Uterus (tissue), 4 donors: ENCODE data around the gene STX11. TPM values are rescaled to one million over a fixed set of nuclear protein-coding genes. Genes with fewer than 3 reads are reported as not detected.
A peak's percentile ranks its signal among the peaks of the same experiment; 100 is the strongest.

Experiments
- DNase-seq, 2 donors: peaks; one replicate each; pipeline ENCODE4 v3.0.0-alpha.2; 2019 to 2020
- H3K27ac ChIP-seq, 2 donors: fragments of 200-600 bp; sonication (generic); 1 replicate in 1 of 2; 2 replicates in 1 of 2; pipeline ENCODE4 v1.5.1; 2016 to 2018
- H3K27me3 ChIP-seq, 2 donors: fragments of 200-600 bp; sonication (generic); one replicate each; pipeline ENCODE4 v1.5.1; 2018 to 2019; ENCODE audit warnings: control low read depth in 1 of 2
- H3K36me3 ChIP-seq, 2 donors: fragments of 200-600 bp; sonication (generic); one replicate each; pipeline ENCODE4 v1.5.1; 2019; ENCODE audit warnings: control low read depth in 1 of 2
- H3K4me1 ChIP-seq, 2 donors: fragments of 200-600 bp; sonication (generic); one replicate each; pipeline ENCODE4 v1.5.1; 2018 to 2019; ENCODE audit warnings: control low read depth in 1 of 2
- H3K4me3 ChIP-seq, 2 donors: fragments of 200-600 bp; sonication (generic); 1 replicate in 1 of 2; 2 replicates in 1 of 2; pipeline ENCODE4 v1.5.1; 2018 to 2019; ENCODE audit warnings: mild to moderate bottlenecking in 1 of 2
- H3K9me3 ChIP-seq, 2 donors: fragments of 200-600 bp; sonication (generic); one replicate each; pipeline ENCODE4 v1.5.1; 2019; ENCODE audit warnings: control low read depth in 1 of 2
- POLR2A ChIP-seq, 2 donors: fragments of 450-650 bp; IDR thresholded peaks; one replicate each; pipeline ENCODE4 v1.6.1; 2016; ENCODE audit warnings: antibody characterized with exemption in 2 of 2, mild to moderate bottlenecking in 1 of 2, moderate library complexity in 1 of 2
- intact Hi-C: fragments of 100-400 bp; cut with DNase I; formaldehyde crosslinking; loops from one replicate; pipeline ENCODE4 v1.15.1; 2023; ENCODE audit warnings: low total_unique reads
- total RNA-seq, 4 donors: library from RNA; depleted of rRNA in 3 of 4; stranded (reverse); fragments of >200 nt in 3 of 4; gene quantifications; one replicate each; pipeline versions ENCODE4 v1.1.0 to v1.2.4, GENCODE V29; 2014 to 2023
- TF ChIP-seq, protein P1 (sequence below), 4 experiments: fragments of 200-600 bp in 2 of 4; fragments of 450-650 bp in 2 of 4; sonication (generic) in 2 of 4; IDR thresholded peaks; one replicate each; pipeline ENCODE4 v1.5.1; 2016 to 2019; ENCODE audit warnings: antibody characterized with exemption in 4 of 4, mild to moderate bottlenecking in 2 of 4, moderate library complexity in 1 of 4
- donor health status: DM: yes; HTN: yes; CAD: no.

Gene STX11
- 1 to 10 TPM in 2 of 4 donors, under 1 TPM in 2; 0.77 to 6.2 (median 1.9) TPM for total RNA-seq

DNA sequence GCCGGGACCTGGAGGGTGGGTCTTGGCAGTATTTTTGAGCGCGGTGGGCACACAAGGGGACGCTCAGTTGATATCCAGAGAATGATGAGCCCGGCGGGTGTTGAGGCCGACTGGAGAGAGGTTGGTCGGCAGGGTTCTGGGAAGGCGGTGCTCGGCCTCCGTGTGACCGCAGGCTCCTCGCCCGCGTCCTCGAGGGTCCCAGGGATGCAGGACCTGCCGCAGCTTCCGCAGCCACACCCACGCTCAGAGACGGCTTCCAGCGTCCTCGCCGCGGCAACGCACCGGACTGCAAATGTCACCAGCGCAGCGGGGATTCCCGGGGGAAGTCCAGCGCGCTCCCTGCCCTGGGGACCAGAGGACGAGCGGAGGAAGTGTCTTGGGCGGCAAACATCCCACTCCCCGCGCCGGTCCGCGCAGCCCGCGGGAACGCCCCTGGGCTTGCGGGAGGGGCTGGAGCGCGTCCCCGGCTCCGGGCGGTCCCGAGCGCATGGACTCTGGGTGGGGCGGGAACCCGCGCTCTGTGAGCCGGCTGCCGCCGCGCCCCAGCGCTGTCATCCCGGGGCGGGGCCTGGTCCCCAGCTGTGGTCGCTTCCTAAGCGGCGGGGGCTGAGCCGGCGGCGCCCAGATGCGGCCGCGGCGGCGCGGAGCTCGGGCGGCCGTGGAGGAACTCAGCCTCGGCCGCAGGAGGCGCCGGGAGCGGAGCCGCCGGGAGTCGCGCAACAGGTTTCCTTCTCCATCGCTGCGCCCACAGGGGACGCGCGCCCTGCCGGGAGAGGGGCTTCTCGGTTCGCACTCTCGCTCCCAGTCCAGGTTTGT, at the start of gene STX11:
Gene STX11 (plus strand): TSS at position 624 of the 816 bp plus-strand sequence. CDS start 36,111 bp downstream, outside the sequence.
- DNase-seq: peak; percentile 19 to 50
- intact Hi-C loops: no loop called here
- Histone ChIP-seq H3K36me3 (no peaks in the 10 kb centered on the region), H3K9me3 (no peaks in the 10 kb centered on the region), H3K27ac (peak within 1 kb of the TSS; percentile 15 to 50), H3K27me3 (no peaks in the 10 kb centered on the region), H3K4me3 (peak within 1 kb of the TSS; percentile 29 to 64), H3K4me1 (no peaks in the 10 kb centered on the region)
- TF ChIP-seq POLR2A (IDR thresholded peaks at IDR 0.05): peak in 1 of 2 donors; percentile 39
- TF ChIP-seq, protein P1, sequence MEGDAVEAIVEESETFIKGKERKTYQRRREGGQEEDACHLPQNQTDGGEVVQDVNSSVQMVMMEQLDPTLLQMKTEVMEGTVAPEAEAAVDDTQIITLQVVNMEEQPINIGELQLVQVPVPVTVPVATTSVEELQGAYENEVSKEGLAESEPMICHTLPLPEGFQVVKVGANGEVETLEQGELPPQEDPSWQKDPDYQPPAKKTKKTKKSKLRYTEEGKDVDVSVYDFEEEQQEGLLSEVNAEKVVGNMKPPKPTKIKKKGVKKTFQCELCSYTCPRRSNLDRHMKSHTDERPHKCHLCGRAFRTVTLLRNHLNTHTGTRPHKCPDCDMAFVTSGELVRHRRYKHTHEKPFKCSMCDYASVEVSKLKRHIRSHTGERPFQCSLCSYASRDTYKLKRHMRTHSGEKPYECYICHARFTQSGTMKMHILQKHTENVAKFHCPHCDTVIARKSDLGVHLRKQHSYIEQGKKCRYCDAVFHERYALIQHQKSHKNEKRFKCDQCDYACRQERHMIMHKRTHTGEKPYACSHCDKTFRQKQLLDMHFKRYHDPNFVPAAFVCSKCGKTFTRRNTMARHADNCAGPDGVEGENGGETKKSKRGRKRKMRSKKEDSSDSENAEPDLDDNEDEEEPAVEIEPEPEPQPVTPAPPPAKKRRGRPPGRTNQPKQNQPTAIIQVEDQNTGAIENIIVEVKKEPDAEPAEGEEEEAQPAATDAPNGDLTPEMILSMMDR (IDR thresholded peaks at IDR 0.05): no peak

DNA sequence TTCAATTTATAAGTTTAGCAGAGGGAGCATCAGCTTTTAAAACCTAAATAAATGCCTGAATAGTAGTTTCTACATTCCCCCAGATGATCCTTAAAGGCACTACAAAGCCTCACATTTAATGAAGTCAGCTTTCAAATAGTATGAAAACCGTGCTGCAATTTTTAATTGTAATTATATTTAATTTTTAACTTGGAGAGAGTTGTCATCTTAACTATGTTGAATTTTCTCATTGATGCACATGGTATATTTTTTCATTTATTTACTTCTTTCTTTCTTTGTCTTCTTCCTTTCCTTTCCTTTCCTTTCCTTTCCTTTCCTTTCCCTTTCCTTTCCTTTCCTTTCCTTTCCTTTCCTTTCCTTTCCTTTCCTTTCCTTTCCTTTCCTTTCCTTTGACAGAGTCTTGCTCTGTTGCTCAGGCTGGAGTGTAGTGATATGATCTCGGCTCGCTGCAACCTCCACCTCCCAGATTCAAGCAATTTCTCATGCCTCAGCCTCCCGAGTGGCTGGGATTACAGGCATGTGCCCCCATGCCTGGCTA, 47.2 kb upstream of the STX11 start:
- Histone ChIP-seq H3K4me1 (no peaks in the 10 kb centered on the region), H3K27me3 (no peaks in the 10 kb centered on the region), H3K36me3 (no peaks in the 10 kb centered on the region), H3K9me3 (no peaks in the 10 kb centered on the region), H3K4me3 (no peak overlapping the region), H3K27ac (no peak overlapping the region)
- intact Hi-C loops: loop anchor here (5.0 to 10.0 kb wide), 2 partner anchors 109 to 382 kb away; no protein-coding TSS in a partner anchor
- no peak for DNase-seq
- TF ChIP-seq POLR2A (IDR thresholded peaks at IDR 0.05): no peak
- TF ChIP-seq, protein P1 (IDR thresholded peaks at IDR 0.05): no peak

DNA sequence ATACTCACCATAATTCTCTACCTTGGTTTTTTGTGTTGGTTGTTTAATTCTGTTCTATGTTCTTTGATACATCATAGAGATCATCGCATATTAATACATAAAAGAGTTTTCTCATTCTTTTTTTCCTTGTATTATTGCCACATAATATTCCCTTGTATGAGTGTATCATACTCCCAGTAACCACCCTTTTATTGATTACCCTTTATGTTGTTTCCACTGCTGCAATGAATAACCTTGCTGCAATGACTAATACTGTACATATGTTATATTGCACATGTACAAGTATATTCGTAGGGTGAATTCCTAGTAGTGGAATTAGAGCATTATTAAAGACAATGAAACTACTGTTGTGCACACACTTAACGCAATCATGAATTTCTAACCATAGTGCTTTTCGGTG, 45.8 kb upstream of the STX11 start:
- intact Hi-C loops: loop anchor here (5.0 to 10.0 kb wide), 2 partner anchors 108 to 380 kb away; no protein-coding TSS in a partner anchor

DNA sequence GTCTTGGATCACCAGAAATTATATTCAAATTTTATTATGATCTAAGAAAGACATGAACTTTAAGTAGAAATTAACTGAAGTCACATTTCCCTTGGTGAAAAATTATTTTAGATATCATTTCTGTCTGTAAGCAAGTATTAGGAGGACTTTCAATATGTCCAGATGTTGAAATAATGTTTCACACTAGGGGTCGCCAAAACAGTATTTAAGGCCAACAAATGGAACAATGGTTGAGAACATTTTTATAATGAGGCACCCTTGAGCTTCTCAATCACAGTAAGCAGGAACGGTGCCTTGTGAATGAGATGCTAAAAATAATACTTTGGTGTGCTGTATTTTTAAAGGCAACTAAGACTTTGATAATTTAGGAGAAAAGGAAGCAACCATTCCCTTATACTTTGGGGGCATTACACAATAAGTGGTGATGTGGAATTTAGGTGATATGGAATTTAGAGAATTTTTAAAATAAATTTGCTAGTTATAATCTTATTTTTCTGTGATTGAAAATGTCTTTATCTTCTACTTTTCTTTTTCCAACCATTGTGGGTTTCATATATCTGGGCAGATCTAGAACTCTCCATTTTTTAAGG, 45.3 kb upstream of the STX11 start:
- H3K27ac ChIP-seq: no peak overlapping the region
- TF ChIP-seq, protein P1 (IDR thresholded peaks at IDR 0.05): peak; percentile 59 to 80 (median 68)
- no peak for TF ChIP-seq POLR2A (IDR thresholded peaks at IDR 0.05)
- no peak overlapping the region for H3K4me3 ChIP-seq
- H3K9me3 ChIP-seq: no peaks in the 10 kb centered on the region
- no peaks in the 10 kb centered on the region for H3K27me3 ChIP-seq
- DNase-seq: no peak
- H3K4me1 ChIP-seq: no peaks in the 10 kb centered on the region
- H3K36me3 ChIP-seq: no peaks in the 10 kb centered on the region
- intact Hi-C loops: loop anchor here (5.0 to 10.0 kb wide), 2 partner anchors 107 to 380 kb away; no protein-coding TSS in a partner anchor

More for the DNA sequence above, 45.8 kb upstream of the STX11 start:
- Histone ChIP-seq H3K9me3 (no peaks in the 10 kb centered on the region), H3K27me3 (no peaks in the 10 kb centered on the region), H3K27ac (no peak overlapping the region), H3K36me3 (no peaks in the 10 kb centered on the region), H3K4me1 (no peaks in the 10 kb centered on the region), H3K4me3 (no peak overlapping the region)
- DNase-seq: no peak
- TF ChIP-seq, protein P1 (IDR thresholded peaks at IDR 0.05): no peak
